WI38 (cell line): Measurements from ENCODE around the gene CREBBP.

Experiments
- H3K4me3 ChIP-seq: 2 replicates; pipeline ENCODE4 v1.5.1; 2011; ENCODE audit warnings: low read depth, mild to moderate bottlenecking, control low read depth, low read length
- TF ChIP-seq, protein P1 (sequence below): IDR thresholded peaks from 2 replicates; pipeline ENCODE4 v1.5.1; 2012; ENCODE audit warnings: low read depth, mild to moderate bottlenecking, control low read depth, low read length

The CREBBP gene

GRCh38 chr16:3830625-3831254 lies 49.8 kb downstream of the CREBBP start:
- TF ChIP-seq, protein P1, sequence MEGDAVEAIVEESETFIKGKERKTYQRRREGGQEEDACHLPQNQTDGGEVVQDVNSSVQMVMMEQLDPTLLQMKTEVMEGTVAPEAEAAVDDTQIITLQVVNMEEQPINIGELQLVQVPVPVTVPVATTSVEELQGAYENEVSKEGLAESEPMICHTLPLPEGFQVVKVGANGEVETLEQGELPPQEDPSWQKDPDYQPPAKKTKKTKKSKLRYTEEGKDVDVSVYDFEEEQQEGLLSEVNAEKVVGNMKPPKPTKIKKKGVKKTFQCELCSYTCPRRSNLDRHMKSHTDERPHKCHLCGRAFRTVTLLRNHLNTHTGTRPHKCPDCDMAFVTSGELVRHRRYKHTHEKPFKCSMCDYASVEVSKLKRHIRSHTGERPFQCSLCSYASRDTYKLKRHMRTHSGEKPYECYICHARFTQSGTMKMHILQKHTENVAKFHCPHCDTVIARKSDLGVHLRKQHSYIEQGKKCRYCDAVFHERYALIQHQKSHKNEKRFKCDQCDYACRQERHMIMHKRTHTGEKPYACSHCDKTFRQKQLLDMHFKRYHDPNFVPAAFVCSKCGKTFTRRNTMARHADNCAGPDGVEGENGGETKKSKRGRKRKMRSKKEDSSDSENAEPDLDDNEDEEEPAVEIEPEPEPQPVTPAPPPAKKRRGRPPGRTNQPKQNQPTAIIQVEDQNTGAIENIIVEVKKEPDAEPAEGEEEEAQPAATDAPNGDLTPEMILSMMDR: no peak

DNA sequence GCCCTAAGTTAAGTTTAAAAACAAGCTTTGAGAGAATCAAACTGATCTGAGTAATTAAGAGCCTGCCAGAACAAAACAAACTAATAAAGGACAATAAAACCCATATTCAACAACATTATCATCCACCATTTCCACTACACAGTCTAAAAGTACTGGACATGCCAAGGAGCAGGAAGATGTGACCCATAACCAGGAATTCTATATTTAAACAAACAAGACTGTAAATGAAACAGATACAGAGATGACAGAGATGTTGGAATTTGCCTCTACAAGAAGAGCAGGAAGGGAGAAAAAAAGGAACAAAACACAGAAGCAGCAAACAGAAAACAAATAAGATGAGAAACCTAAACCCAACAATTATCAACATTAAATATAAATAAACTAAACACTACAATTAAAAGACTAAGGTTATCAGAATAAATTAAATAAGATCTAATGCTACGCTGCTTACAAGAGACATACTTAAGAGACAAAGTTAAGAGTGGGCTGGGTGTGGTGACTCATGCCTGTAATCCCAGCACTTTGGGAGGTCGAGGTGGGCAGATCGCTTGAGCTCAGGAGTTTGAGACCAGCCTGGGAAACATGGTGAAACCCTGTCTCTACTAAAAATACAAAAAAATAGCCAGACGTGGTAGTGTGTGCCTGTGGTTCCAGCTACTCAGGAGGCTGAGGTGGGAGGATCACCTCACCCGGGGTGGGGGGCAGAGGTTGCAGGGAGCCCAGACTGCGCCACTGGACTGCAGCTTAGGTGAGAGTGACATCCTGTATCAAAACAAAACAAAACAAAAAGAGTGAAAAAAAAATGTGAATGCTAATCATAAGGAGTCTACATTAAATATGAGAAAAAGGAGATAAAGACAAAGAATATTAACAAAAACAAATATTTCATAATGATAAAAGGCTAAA lies 50.6 kb downstream of the CREBBP start:
- H3K4me3 ChIP-seq: no peak overlapping the region
- TF ChIP-seq, protein P1: no peak

More at GRCh38 chr16:3830625-3831254, 49.8 kb downstream of the CREBBP start:
- H3K4me3 ChIP-seq: no peak overlapping the region

DNA sequence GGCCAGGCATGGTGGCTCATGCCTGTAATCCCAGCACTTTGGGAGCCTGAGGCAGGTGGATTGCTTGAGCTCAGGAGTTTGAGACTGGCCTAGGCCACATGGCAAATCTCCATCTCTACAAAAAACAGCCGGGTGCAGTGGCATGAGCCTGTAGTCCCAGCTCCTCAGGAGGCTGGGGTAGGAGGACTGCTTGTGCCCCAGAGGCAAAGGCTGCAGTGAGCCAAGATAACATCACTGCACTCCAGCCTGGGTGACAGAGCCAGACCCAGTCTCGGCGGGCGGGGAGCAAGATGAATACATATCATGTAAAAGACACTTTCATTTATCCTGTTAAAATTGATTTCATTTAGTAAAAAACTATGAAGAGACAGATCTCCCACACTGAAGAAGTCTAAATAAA lies 54.6 kb downstream of the CREBBP start:
- H3K4me3 ChIP-seq: no peak overlapping the region
- TF ChIP-seq, protein P1: no peak

DNA sequence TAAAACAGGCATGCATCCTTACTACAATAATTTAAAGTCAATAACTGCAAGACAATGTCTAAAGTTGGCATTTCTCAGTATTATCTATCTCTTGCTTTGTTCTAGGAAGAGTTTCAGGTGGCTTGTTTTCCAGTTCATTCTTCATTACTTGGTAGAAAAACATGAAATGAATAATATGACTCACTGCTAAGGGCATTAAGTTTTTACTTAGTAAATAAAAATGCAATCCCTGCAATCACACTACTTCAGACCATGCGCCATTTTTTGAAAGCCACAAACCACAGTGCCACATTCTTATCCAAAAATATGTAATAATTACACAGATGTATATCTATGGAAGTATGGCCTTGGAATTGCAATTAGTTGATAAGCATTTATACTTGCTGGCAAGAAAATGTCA lies 55.4 kb downstream of the CREBBP start:
- H3K4me3 ChIP-seq: no peak overlapping the region
- TF ChIP-seq, protein P1: no peak

DNA sequence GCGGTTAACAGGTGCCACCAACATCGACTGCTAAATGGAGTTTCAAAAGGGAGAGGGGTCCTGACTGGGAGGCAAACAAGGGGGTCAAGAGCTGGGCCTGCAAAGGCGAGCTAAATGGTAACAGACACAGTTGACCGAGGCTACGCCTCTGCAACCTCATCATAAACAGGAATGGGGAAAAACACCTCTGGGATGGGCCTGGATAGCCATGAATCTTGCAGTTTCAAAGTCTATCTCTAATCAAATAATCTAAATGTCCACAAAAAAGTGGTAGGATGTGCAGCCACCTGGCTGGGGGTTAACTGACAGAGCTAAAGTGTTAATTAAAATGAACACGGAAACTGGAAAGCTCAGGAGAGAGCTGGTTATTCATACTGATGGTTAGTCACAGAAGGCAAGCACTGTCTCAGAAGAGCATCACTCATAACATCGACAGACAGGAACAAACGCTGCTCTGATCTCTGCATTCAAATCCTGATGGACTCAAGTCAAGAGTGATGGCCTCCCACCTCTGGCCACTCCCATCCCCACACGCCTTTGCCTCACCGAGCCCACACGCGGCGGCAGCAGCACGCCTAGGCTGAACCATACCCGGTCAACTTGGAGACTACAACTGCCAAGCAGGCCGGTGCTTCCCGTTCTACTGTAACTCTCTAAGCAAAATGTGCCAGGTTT lies 56.3 kb downstream of the CREBBP start:
- TF ChIP-seq, protein P1: no peak
- no peak overlapping the region for H3K4me3 ChIP-seq

GRCh38 chr16:3823427-3823826 lies 57.1 kb downstream of the CREBBP start:
- no peak overlapping the region for H3K4me3 ChIP-seq

More at GRCh38 chr16:3823427-3823826, 57.1 kb downstream of the CREBBP start:
- TF ChIP-seq, protein P1: no peak
